Epithelial cell of esophagus (primary cell): ENCODE data around the gene ARHGEF1.
"Not testable (repeated sequence)": the region's sequence is repeated elsewhere in the genome, so short reads cannot be mapped to it uniquely, and the experiment has no call there.

Experiments used
- DNase-seq: peaks from one replicate; pipeline ENCODE4 v3.0.0; 2010; ENCODE audit warnings: low read depth
- H3K4me3 ChIP-seq: 2 replicates; pipeline ENCODE4 v1.5.1; 2011; ENCODE audit warnings: mild to moderate bottlenecking, low read length, control low read depth
- CTCF ChIP-seq: IDR thresholded peaks from 2 replicates; pipeline ENCODE4 v1.5.1; 2011; ENCODE audit warnings: low read depth, mild to moderate bottlenecking, low read length, control low read depth, inconsistent platforms; ENCODE audit not compliant: insufficient read depth; ENCODE audit errors: missing control alignments

ARHGEF1 gene

GRCh38 chr19:41933693-41934426 lies 50.9 kb downstream of the ARHGEF1 start:
- no peak for TF ChIP-seq CTCF
- no peak overlapping the region for H3K4me3 ChIP-seq
- no peak for DNase-seq

- TF ChIP-seq CTCF: peak; percentile 95
- no peak overlapping the region for H3K4me3 ChIP-seq
- peak; percentile 56 for DNase-seq
Observed at GRCh38 chr19:41934849-41935374, 51.9 kb downstream of the ARHGEF1 start.

DNA sequence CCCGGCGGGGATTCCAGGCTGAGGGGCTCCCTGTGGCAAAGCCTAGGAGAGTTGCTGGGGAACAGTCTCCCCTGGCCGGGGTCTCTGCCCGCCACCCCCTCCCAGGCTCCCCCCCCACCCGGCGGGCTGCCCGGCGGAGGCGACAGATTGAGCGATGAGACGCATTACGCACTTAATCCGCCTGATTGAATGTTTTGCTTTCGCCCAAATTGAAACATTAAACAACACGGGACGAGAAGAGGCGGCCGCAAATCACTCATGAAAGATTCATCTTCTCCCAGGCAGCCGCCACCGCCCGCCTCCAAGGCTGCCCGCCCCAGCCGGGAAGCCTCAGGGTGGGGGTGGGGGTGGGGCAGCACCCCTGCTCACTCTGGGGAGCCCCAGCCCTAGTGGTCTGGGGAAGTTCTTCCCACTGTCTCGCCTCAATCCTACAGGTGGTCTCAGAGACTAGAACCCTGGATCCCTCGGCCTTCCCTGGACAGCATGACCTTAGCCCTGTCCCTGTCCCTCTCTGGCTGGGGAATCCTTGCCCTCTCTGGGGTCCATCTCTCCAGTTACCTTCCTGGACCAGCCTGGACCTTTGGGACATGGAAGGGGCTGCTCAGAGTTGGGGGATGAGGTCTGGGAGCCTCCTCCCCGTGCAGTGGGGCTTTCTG lies 52.9 kb downstream of the ARHGEF1 start:
- TF ChIP-seq CTCF: no peak
- DNase-seq: peak; percentile 39
- H3K4me3 ChIP-seq: no peak overlapping the region

GRCh38 chr19:41936416-41936850 lies 53.4 kb downstream of the ARHGEF1 start:
- no peak overlapping the region for H3K4me3 ChIP-seq
- peak; percentile 65 for DNase-seq

DNA sequence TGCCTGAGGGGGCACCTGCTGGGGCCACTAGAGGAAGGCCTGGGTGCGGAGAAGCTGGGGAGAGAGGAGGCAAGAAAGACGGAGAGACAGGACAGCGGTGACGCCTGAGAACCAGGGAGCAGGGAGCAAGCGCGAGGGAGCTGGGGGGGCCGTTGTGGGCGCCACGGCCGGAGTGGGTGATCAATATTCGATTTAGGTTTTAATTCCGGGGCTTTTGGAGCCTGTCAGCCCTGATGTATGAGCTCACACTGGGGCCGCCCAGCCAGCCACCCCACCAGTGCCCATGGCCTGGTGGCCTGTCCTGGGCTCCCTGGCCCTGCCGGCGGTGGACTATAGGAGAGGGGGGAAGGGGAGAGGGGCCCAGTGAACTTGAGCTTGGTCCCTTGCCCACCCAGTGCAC lies 54.0 kb downstream of the ARHGEF1 start:
- TF ChIP-seq CTCF: no peak
- H3K4me3 ChIP-seq: no peak overlapping the region

More at GRCh38 chr19:41936416-41936850, 53.4 kb downstream of the ARHGEF1 start:
- TF ChIP-seq CTCF: no peak

GRCh38 chr19:41937525-41938468 lies 54.8 kb downstream of the ARHGEF1 start:
- DNase-seq: no peak
- TF ChIP-seq CTCF: no peak
- no peak overlapping the region for H3K4me3 ChIP-seq

More for the DNA sequence above, 54.0 kb downstream of the ARHGEF1 start:
- no peak for DNase-seq

GRCh38 chr19:41939209-41939608 lies 56.2 kb downstream of the ARHGEF1 start:
- not testable (repeated sequence) for DNase-seq, H3K4me3 ChIP-seq
